ENCODE data around the gene LAYN. TPM values are rescaled to one million over a fixed set of nuclear protein-coding genes. Genes with fewer than 3 reads are reported as not detected.

The LAYN gene
- total RNA-seq, 2 experiments from 2014 or later = 92.2 to 93.7 TPM

DNA sequence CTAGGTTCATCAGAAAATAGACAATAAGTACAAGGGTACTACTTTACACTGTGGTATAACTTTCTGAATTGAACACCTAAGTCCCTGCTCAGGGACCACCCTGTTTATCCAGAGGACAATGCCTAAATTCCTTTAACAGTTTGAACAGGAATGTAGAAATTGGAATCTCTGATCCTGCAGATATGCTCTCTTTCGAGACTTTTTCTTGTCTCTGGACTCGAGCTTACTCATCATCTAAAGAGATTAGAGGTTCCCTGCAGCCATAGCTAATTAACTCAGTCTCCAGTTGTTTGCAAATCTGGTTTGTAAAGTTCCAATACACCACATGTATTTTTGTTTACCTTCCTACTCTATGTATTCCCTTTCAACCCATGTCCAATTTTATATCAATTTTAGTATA is 24.9 kb upstream of the LAYN start:
- TF ChIP-seq, protein P1, sequence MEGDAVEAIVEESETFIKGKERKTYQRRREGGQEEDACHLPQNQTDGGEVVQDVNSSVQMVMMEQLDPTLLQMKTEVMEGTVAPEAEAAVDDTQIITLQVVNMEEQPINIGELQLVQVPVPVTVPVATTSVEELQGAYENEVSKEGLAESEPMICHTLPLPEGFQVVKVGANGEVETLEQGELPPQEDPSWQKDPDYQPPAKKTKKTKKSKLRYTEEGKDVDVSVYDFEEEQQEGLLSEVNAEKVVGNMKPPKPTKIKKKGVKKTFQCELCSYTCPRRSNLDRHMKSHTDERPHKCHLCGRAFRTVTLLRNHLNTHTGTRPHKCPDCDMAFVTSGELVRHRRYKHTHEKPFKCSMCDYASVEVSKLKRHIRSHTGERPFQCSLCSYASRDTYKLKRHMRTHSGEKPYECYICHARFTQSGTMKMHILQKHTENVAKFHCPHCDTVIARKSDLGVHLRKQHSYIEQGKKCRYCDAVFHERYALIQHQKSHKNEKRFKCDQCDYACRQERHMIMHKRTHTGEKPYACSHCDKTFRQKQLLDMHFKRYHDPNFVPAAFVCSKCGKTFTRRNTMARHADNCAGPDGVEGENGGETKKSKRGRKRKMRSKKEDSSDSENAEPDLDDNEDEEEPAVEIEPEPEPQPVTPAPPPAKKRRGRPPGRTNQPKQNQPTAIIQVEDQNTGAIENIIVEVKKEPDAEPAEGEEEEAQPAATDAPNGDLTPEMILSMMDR (IDR thresholded peaks at IDR 0.05) = no peak
- intact Hi-C loops (cut with micrococcal nuclease) = no loop called here
- H3K36me3 Mint-ChIP-seq (ENCODE audit: low read depth) = no peaks in the 10 kb centered on the region
- H3K9me3 Mint-ChIP-seq = no peaks in the 10 kb centered on the region
- ATAC-seq = no peak
- H3K4me1 Mint-ChIP-seq (ENCODE audit: low read depth) = peaks cover 24% of the 10 kb centered on the region
- no peak overlapping the region for H3K4me3 Mint-ChIP-seq
- no peak overlapping the region for H3K27ac Mint-ChIP-seq
- ChIA-PET POLR2A (interaction anchor here (1.0 kb wide), 1 partner anchor 251 kb away, joined by 3 read pairs; the partner anchor contains the start of gene PPP2R1B), CTCF (no interaction called here)
- no peak for DNase-seq
- H3K27me3 Mint-ChIP-seq = peaks cover 30% of the 10 kb centered on the region

DNA sequence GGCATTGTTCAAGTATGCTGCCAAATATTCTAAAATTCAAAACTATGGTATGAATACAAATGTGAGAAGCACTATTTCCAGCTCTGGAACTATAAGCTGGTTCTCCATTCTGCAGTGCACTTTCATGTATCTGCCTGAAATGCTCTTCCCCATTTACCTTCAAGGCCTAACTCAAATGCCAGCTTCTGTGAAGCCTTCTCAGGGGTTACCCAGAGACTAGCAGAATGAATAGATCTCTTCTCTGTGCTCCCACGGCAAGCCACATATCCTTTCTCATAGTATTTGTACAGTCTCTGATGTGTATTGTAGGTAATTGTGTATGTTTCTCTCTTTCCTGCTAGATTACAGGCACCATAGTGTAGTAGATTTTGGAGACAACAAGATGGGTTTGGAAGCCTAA is 21.9 kb upstream of the LAYN start:
- intact Hi-C loops (cut with micrococcal nuclease) = no loop called here
- POLR2A ChIA-PET = no interaction called here
- Mint-ChIP-seq H3K36me3 (ENCODE audit: low read depth) (no peaks in the 10 kb centered on the region), H3K27me3 (peaks cover 12% of the 10 kb centered on the region), H3K27ac (no peak overlapping the region), H3K4me1 (ENCODE audit: low read depth) (peaks cover 43% of the 10 kb centered on the region), H3K9me3 (no peaks in the 10 kb centered on the region), H3K4me3 (no peak overlapping the region)
- CTCF ChIA-PET = interaction anchor here (1.4 to 1.5 kb wide), 2 partner anchors 15 to 64 kb away, joined by 5 to 6 read pairs; no protein-coding TSS in a partner anchor
- ATAC-seq (no peak), DNase-seq (peak; percentile 21)
- TF ChIP-seq, protein P1 (IDR thresholded peaks at IDR 0.05) = no peak

GRCh38 chr11:111520560-111520959 is 20.0 kb upstream of the LAYN start:
- CTCF ChIA-PET = interaction anchor here (1.1 kb wide), 1 partner anchor 22 kb away, joined by 3 read pairs; no protein-coding TSS in a partner anchor
- no peaks in the 10 kb centered on the region for H3K9me3 Mint-ChIP-seq
- TF ChIP-seq, protein P1 (IDR thresholded peaks at IDR 0.05) = no peak

GRCh38 chr11:111521135-111521534 is 19.4 kb upstream of the LAYN start:
- H3K27me3 Mint-ChIP-seq = peaks cover 3% of the 10 kb centered on the region
- peak; percentile 43 for ATAC-seq
- POLR2A ChIA-PET = no interaction called here
- TF ChIP-seq, protein P1 (IDR thresholded peaks at IDR 0.05) = no peak
- no peaks in the 10 kb centered on the region for H3K9me3 Mint-ChIP-seq
- peak overlapping the region; percentile 1 for H3K27ac Mint-ChIP-seq
- intact Hi-C loops (cut with micrococcal nuclease) = no loop called here
- H3K36me3 Mint-ChIP-seq (ENCODE audit: low read depth) = no peaks in the 10 kb centered on the region
- H3K4me3 Mint-ChIP-seq = no peak overlapping the region
- CTCF ChIA-PET = interaction anchor here (1.1 kb wide), 1 partner anchor 21 kb away, joined by 3 read pairs; no protein-coding TSS in a partner anchor
- peaks cover 54% of the 10 kb centered on the region for H3K4me1 Mint-ChIP-seq (ENCODE audit: low read depth)
- DNase-seq = no peak

More at GRCh38 chr11:111520560-111520959, 20.0 kb upstream of the LAYN start:
- ATAC-seq (no peak), DNase-seq (no peak)
- no peak overlapping the region for H3K4me3 Mint-ChIP-seq
- H3K36me3 Mint-ChIP-seq (ENCODE audit: low read depth) = no peaks in the 10 kb centered on the region
- peaks cover 3% of the 10 kb centered on the region for H3K27me3 Mint-ChIP-seq
- H3K4me1 Mint-ChIP-seq (ENCODE audit: low read depth) = peaks cover 48% of the 10 kb centered on the region
- POLR2A ChIA-PET = interaction anchor here (0.6 kb wide), 1 partner anchor 30 kb away, joined by 3 read pairs; no protein-coding TSS in a partner anchor
- H3K27ac Mint-ChIP-seq = no peak overlapping the region
- intact Hi-C loops (cut with micrococcal nuclease) = no loop called here

DNA sequence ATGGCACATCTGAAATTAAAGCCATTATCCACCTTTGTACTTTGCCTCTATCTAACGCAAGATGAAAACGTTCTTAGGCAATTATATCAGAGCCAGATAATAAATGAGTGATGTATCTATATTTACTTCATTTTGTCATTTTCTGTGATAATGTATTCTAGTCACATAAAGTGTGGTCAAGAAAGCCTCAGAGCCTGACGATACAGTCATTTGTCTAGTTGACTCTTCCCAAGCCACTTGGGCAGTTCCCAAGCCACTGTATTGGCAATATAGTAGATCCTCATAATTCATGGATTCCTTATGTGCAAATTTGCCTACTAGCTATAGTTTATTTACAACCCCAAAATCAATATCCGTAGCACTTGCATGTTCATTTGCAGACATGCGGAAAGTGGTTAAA is 18.1 kb upstream of the LAYN start:
- ChIA-PET CTCF (interaction anchor here (0.8 to 2.0 kb wide), 5 partner anchors 8 to 76 kb away, joined by 3 to 7 read pairs (median 4); partner anchors contain the start of gene HOATZ), POLR2A (interaction anchor here (1.2 kb wide), 2 partner anchors 9 to 72 kb away, joined by 3 to 7 read pairs; no protein-coding TSS in a partner anchor)
- Mint-ChIP-seq H3K27me3 (peaks cover 2% of the 10 kb centered on the region), H3K4me1 (ENCODE audit: low read depth) (peaks cover 64% of the 10 kb centered on the region), H3K4me3 (no peak overlapping the region), H3K9me3 (no peaks in the 10 kb centered on the region), H3K36me3 (ENCODE audit: low read depth) (no peaks in the 10 kb centered on the region), H3K27ac (no peak overlapping the region)
- TF ChIP-seq, protein P1 (IDR thresholded peaks at IDR 0.05) = no peak
- intact Hi-C loops (cut with micrococcal nuclease) = no loop called here
- no peak for DNase-seq
- no peak for ATAC-seq

Measured in activated CD8-positive, alpha-beta T cell treated with anti-CD3 and anti-CD28 coated beads for 36 hours (primary cell).